GM12891 (cell line): Measurements from ENCODE around the gene RPGRIP1L.

Experiments
- POLR2A ChIP-seq: IDR thresholded peaks from 2 replicates; pipeline ENCODE4 v1.6.1; 2011; ENCODE audit warnings: low read depth, low read length, control low read depth
- POLR2AphosphoS5 ChIP-seq: IDR thresholded peaks from 2 replicates; pipeline ENCODE4 v1.6.1; 2011; ENCODE audit warnings: low read depth, low read length, control low read depth

- TF ChIP-seq POLR2AphosphoS5 = no peak
- TF ChIP-seq POLR2A = no peak
Measured at GRCh38 chr16:53668869-53669268, 34.8 kb downstream of the RPGRIP1L start.
